ENCODE measurements around the gene CHST2. TPM values are rescaled to one million over a fixed set of nuclear protein-coding genes. Genes with fewer than 3 reads are reported as not detected.

CHST2 gene
- total and polyA plus RNA-seq, 2 donors (not counting 1 experiment from before 2014, with no cell fraction given), result 1.1 to 2.6 TPM

- H3K36me3 ChIP-seq (ENCODE audit: control insufficient read depth, insufficient read depth, low read length), result no peaks in the 10 kb centered on the region
- H3K4me3 ChIP-seq (replicated peaks in 1 of 4; ENCODE audit: control extremely low read depth in 1 of 4, insufficient read depth in 1 of 4, low read depth in 3 of 4, low read length in 4 of 4), result no peak overlapping the region
- DNase-seq (ENCODE audit: low read depth in 2 of 2), result no peak
- no peak overlapping the region for H3K27ac ChIP-seq (ENCODE audit: insufficient read depth, low read length)
- TF ChIP-seq CTCF (conservative IDR thresholded peaks at IDR 0.05 in 1 of 2, IDR thresholded peaks at IDR 0.05 in 1 of 2; ENCODE audit: low read depth in 1 of 2, low read length in 2 of 2) (no peak), EZH2 (IDR thresholded peaks at IDR 0.05; ENCODE audit: low read length, missing control alignments) (no peak)
- no peak overlapping the region for H3K9ac ChIP-seq (ENCODE audit: insufficient read depth, low read length)
- H3K9me3 ChIP-seq (ENCODE audit: control insufficient read depth, insufficient read depth, low read depth, low read length), result no peaks in the 10 kb centered on the region
- no peaks in the 10 kb centered on the region for H3K79me2 ChIP-seq (ENCODE audit: control insufficient read depth, insufficient read depth, low read length)
- H2AFZ ChIP-seq (ENCODE audit: low read length), result no peak overlapping the region
- H3K4me2 ChIP-seq (ENCODE audit: extremely low read depth, insufficient read depth, low read length), result no peak overlapping the region
- H4K20me1 ChIP-seq (ENCODE audit: control insufficient read depth, extremely low read depth, insufficient read depth, low read length), result no peaks in the 10 kb centered on the region
- H3K4me1 ChIP-seq (ENCODE audit: control insufficient read depth, extremely low read depth, insufficient read depth, low read length), result no peaks in the 10 kb centered on the region
- peaks cover 2% of the 10 kb centered on the region for H3K27me3 ChIP-seq (ENCODE audit: control insufficient read depth, insufficient read depth, low read length)
Observed at GRCh38 chr3:143095813-143096212, 23.8 kb upstream of the CHST2 start.

GRCh38 chr3:143098032-143098764 lies 21.4 kb upstream of the CHST2 start:
- TF ChIP-seq CTCF (conservative IDR thresholded peaks at IDR 0.05 in 1 of 2, IDR thresholded peaks at IDR 0.05 in 1 of 2; ENCODE audit: low read depth in 1 of 2, low read length in 2 of 2) (no peak), EZH2 (IDR thresholded peaks at IDR 0.05; ENCODE audit: low read length, missing control alignments) (no peak)
- no peaks in the 10 kb centered on the region for H3K4me1 ChIP-seq (ENCODE audit: control insufficient read depth, extremely low read depth, insufficient read depth, low read length)
- H3K4me2 ChIP-seq (ENCODE audit: extremely low read depth, insufficient read depth, low read length), result no peak overlapping the region
- H3K27me3 ChIP-seq (ENCODE audit: control insufficient read depth, insufficient read depth, low read length), result no peaks in the 10 kb centered on the region
- DNase-seq (ENCODE audit: low read depth in 2 of 2), result peak in 1 of 2 donors; percentile 35
- H4K20me1 ChIP-seq (ENCODE audit: control insufficient read depth, extremely low read depth, insufficient read depth, low read length), result no peaks in the 10 kb centered on the region
- H3K36me3 ChIP-seq (ENCODE audit: control insufficient read depth, insufficient read depth, low read length), result no peaks in the 10 kb centered on the region
- no peak overlapping the region for H3K27ac ChIP-seq (ENCODE audit: insufficient read depth, low read length)
- H3K4me3 ChIP-seq (replicated peaks in 1 of 4; ENCODE audit: control extremely low read depth in 1 of 4, insufficient read depth in 1 of 4, low read depth in 3 of 4, low read length in 4 of 4), result no peak overlapping the region
- no peak overlapping the region for H2AFZ ChIP-seq (ENCODE audit: low read length)
- no peaks in the 10 kb centered on the region for H3K79me2 ChIP-seq (ENCODE audit: control insufficient read depth, insufficient read depth, low read length)
- H3K9me3 ChIP-seq (ENCODE audit: control insufficient read depth, insufficient read depth, low read depth, low read length), result no peaks in the 10 kb centered on the region
- H3K9ac ChIP-seq (ENCODE audit: insufficient read depth, low read length), result no peak overlapping the region

GRCh38 chr3:143099210-143099609 lies 20.4 kb upstream of the CHST2 start:
- no peak overlapping the region for H3K9ac ChIP-seq (ENCODE audit: insufficient read depth, low read length)
- no peak overlapping the region for H3K27ac ChIP-seq (ENCODE audit: insufficient read depth, low read length)
- H3K36me3 ChIP-seq (ENCODE audit: control insufficient read depth, insufficient read depth, low read length), result no peaks in the 10 kb centered on the region
- no peak for DNase-seq (ENCODE audit: low read depth in 2 of 2)
- H3K9me3 ChIP-seq (ENCODE audit: control insufficient read depth, insufficient read depth, low read depth, low read length), result no peaks in the 10 kb centered on the region
- H3K79me2 ChIP-seq (ENCODE audit: control insufficient read depth, insufficient read depth, low read length), result no peaks in the 10 kb centered on the region
- H2AFZ ChIP-seq (ENCODE audit: low read length), result no peak overlapping the region
- no peak overlapping the region for H3K4me2 ChIP-seq (ENCODE audit: extremely low read depth, insufficient read depth, low read length)
- H4K20me1 ChIP-seq (ENCODE audit: control insufficient read depth, extremely low read depth, insufficient read depth, low read length), result no peaks in the 10 kb centered on the region
- no peak overlapping the region for H3K4me3 ChIP-seq (replicated peaks in 1 of 4; ENCODE audit: control extremely low read depth in 1 of 4, insufficient read depth in 1 of 4, low read depth in 3 of 4, low read length in 4 of 4)
- no peaks in the 10 kb centered on the region for H3K27me3 ChIP-seq (ENCODE audit: control insufficient read depth, insufficient read depth, low read length)
- no peaks in the 10 kb centered on the region for H3K4me1 ChIP-seq (ENCODE audit: control insufficient read depth, extremely low read depth, insufficient read depth, low read length)
- TF ChIP-seq EZH2 (IDR thresholded peaks at IDR 0.05; ENCODE audit: low read length, missing control alignments) (no peak), CTCF (conservative IDR thresholded peaks at IDR 0.05 in 1 of 2, IDR thresholded peaks at IDR 0.05 in 1 of 2; ENCODE audit: low read depth in 1 of 2, low read length in 2 of 2) (no peak)

All from fibroblast of lung (primary cell).